Activated T-cell treated with anti-CD3 and anti-CD28 coated beads for 1 hour (primary cell): ENCODE measurements around the gene TSC1.

Experiments
- DNase-seq: peaks from one replicate; pipeline ENCODE4 v3.0.0-alpha.2; 2020; ENCODE audit warnings: low read depth

TSC1 gene

DNA sequence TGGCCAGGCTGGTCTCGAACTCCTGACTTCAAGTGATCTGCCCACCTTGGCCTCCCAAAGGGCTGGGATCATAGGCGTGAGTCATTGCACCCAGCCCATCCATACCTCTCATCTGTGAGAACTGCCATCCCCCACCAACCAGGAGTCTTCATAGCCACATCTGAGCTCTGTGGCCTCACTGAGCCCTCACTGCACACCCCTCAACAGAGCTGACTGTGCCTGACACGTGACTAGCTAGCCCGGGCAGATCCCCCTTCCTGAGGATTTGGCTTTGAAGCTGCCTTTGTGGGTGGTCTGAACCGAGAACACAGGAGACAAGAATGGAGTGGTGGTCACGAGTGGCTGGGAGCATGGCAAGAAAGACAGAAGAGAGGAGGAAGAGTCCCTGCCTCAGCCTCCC, 81.9 kb downstream of the TSC1 start:
- no peak for DNase-seq

DNA sequence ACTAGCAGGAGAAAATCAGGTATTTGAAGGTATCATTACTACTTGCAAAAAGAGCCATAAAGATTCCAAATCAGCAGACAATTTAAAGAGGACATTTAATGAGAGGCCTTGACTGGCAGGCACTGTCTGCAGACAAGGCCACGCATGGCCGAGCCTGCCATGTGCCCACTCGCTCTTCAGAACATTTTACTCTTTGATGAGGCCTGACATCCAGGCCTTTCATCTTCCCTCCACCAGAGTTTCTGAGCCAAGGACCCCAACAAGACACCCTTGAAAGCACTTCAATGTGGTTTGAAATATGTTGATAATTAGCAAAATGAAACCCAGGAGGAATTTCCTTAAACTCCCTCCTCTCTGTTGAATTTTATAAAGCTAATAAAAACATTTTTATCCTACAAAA, 82.8 kb downstream of the TSC1 start:
- no peak for DNase-seq

DNA sequence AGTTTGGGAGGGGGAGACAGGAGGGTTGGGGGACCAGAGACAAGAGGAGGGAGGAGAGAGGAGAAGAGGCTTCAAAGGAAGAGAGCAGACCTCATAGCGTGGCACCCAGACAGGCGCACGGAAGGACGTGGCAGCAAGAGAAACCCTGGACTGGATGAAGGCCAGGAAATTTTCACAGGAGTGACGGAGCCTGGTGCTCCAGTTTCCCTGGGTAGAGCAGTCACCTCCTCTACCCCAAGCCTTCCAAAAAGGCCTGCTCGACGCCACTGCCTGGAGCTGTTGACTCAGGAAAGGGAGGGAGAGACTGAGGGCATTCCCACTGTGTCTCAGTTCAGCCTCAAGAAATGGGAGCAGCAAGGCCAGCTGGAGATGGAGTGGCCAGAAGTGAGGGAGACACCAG, 85.7 kb downstream of the TSC1 start:
- no peak for DNase-seq

DNA sequence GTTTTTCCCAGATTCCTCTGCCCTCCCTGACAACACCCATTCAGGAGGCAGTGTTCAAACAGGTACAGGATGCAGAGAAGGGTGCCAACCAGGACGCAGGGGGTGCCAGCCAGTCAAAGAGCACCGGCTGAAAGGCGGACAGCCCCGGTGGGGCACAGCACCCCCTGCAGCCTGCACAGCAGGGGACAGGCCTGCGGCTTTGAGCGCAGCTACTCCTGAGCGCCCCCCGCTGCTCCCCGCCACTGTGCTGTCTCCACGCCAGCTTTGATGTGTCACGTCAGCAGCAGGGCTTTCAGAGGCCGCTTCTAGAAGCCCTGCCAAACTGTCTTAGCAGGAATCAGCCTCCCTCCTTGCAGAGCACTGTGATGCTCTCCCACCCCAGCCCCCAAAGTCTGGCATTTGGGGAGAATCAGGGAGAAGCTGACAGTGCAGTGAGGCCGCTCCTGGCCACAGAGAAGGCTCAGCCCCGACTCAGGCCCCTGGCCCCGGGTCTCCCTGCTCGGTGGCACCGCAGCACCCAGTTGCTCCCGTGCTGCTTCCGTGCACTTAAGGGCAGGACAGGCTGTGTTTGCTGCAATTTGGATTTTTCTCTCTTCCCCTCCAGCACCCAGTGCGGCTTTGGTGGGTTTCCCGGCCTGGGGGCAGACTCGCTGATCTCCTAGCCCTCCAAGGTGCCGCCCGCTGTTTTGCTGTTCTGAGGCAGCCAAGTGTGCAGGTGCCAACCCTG, 86.6 kb downstream of the TSC1 start:
- no peak for DNase-seq

DNA sequence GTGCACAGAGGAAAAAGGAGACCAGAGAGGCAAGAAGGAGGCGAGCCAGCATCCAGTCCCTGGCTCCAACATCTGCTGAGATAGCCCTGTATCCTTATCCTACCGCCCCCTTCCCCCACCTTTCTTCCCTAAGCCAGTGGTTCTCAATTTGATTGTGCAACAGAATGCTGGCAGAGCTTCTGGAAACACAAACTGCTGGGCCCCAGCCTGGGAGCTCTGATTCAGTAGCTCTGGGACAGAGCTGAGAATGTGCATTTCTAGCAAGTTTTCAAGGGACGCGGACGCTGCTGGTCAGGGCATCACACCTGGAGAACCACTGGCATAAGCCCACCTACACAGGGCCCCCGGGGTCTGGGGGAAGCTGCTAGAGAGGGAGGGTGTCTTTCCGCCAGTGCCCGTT, 87.4 kb downstream of the TSC1 start:
- DNase-seq = no peak

DNA sequence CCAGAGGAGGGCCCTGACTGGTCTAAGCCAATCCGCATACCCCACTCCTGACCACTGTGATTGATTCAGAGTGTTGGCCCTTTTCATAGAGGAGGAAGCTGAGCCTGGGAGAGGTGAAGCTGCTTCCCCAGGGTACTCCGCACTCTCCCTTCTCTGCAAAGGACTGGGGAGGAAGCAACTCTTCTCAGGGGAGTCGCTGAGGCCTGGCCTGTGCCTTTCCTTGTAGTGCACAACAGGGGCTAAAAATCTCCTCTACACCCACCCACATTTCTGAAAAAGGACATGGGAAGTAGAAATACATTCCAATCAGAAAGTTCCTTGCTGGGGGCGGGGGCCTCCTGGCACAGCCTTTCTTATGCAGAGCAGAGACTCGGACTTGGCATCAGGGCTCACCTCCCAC, 88.5 kb downstream of the TSC1 start:
- no peak for DNase-seq

DNA sequence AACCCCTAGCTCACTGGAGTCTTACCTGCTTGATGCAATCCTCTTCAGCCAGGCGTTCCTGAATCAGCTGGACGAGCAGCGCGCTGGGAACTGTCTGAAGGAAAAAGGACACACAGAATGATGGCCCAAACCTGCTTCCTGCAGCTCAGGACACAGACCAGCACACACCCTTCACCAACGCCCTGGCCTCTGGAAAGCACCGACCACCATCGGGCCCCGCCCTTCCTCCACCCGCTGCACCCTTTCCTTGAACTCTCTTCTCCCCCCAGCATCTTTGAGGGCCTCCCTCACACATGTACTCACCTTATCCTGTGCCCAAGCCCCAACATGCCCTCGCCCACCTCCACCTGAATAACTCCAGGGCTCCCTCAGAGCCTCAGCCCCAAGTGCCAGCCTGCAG, 89.6 kb downstream of the TSC1 start:
- DNase-seq = no peak

DNA sequence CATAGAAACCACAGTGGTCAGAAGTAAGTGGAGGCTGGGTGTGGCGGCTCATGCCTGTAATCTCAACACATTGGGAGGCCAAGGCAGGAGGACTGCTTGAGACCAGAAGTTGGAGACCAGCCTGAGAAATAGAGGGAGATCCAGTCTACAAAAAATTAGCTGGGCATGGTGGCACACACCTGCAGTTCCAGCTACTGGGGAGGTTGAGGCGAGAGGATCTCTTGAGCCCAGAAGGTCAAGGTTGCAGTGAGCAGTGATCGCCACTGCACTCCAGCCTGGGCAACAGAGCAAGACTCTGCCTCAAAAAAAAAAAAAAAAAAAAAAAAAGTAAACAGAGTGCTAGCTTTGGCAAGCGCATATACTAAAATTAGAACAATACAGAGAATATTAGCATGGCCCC, 90.9 kb downstream of the TSC1 start:
- no peak for DNase-seq

DNA sequence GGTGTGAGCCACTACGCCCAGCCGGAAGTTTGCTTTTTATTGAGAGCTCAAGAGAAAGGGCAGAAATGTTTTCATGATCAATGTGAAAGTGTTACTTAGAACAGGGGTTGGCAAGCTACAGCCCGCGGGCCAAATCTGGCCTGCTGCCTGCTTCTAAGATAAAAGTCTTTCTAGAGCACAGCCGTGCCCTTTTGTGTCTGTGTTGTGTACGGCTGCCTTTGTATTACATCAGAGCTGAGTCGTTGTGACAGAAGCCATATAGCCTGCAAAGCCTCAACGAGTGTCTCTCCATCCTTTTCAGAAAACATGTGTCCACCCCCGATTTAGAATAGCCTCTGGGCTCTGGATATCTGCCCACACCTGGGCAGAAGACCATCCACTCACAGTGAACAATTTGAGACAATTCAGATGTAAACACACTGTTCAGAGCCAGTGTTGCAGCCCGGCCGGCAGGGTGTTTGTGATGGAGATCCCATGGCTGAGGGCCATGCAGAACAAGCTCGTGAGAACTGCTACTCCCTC, 95.2 kb downstream of the TSC1 start:
- DNase-seq = no peak

DNA sequence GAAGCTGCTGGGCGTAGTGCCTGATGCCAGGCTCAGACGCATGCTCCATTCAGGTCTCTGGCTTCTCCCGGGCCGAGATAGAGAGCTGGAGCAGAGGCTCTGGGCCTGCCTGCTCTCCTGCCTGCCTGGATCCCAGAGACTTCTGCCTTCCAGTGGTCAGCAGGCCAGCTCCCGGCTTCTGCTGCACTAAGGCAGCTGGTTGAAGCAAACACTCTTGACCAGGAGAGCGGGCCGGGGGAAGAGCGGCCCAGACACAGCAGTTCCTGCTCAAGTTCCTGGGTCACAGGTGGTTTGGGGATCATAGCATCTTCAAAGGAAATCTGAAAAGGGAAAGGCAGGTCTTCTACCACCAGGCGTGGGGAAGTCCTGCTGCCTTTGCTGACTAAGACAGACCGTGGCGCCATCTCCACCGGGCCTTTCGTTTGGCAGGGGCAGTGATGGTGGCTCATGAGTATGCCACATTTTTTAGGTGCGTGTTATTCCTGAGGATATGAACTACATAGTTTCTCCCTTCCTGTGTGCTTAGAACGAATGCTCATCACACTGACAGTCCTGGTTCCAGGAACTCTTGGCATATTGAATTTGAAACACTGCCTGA, 97.4 kb downstream of the TSC1 start:
- no peak for DNase-seq

DNA sequence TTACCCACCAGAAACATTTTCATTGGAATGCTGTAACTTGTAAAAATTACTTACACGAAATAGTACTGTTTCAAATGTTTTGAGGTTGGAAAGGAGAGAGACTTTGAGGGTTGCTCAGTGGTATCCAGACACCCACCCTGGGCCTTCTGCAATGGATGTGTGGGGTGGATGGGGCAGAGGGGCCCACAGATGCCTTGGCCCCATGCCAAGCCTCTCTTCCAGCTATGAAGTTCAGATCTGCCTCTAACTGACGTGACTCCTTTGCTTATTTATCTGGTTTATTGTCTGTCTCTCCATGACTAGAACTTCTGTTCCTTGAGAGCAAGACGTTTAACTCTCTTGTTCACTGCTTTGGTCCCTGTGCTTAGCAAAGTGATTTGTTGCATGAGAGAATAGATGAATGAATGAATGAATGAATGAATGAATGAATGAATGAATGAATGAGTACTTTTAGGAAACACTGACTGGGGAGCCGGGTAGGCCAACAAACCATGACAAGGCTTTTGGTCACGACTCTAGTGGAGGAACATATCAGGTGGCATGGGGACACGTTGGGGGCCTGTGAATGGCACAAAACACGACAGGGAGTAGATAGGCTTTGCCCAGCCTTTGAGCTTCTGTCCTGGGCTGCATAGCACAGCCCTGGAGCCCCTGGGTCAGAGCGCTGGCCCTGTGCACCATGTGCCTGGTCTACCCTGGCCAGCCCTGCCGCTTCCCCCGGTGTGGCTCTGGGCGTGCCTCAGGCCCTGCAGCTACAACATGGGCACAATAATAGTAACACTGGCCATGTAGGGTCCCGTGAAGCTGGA, 98.1 kb downstream of the TSC1 start:
- no peak for DNase-seq

DNA sequence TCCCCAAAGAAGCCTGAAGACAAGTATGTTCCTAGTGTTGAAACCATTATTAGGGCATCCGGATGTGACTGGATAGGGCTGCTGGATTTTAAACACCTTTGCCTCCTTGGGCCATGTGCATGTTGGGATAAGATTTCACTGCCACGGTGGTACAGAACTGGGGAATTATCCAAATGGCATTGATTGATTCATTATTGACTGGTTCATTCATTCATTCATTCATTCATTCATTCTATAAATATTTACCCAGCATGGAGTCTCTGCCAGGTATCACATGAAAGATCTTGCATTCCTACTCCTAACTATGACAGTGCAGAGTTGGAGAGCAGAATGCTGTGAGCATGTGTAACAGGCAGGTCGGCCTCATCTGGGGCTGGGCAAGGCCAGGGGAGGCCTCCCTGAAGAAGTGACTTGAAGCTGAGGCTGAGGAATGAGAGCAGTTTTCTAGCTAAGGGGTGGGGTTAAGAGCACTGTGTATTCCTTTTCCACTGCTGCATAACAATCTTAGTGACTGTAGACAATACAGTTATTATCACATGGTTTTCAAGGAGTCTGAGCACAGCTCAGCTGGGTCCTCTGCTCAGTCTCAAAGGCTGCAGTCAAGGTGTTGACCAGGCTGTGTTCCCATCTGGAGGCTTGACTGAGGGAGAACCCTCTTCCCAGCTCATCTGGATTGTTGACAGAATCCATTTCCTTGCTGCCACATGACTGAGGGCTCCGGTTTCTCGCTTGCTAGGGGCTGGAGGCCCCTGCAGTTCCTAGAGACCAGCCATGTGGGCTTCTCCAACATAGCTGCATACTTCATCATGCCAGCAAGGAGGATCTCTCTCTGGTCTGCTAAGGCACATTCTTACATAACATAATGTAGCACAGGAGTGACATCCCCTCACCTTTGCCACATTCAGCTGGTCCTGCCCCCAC, 102.0 kb downstream of the TSC1 start:
- no peak for DNase-seq
